Posterior cingulate gyrus (tissue), 11 donors: ENCODE results near the gene TTC3.
"Not testable (repeated sequence)": the region's sequence is repeated elsewhere in the genome, so short reads cannot be mapped to it uniquely, and the experiment has no call there.

ENCODE experiments used
- DNase-seq, 10 donors: peaks; one replicate each; pipeline versions ENCODE4 v3.0.0 to v3.0.0-alpha.2; 2020 to 2021; ENCODE audit warnings: mixed read lengths in 3 of 10
- intact Hi-C: fragments of 100-400 bp; cut with DNase I; formaldehyde crosslinking; loops from one replicate; pipeline ENCODE4 v1.15.1; 2023

Gene TTC3

DNA sequence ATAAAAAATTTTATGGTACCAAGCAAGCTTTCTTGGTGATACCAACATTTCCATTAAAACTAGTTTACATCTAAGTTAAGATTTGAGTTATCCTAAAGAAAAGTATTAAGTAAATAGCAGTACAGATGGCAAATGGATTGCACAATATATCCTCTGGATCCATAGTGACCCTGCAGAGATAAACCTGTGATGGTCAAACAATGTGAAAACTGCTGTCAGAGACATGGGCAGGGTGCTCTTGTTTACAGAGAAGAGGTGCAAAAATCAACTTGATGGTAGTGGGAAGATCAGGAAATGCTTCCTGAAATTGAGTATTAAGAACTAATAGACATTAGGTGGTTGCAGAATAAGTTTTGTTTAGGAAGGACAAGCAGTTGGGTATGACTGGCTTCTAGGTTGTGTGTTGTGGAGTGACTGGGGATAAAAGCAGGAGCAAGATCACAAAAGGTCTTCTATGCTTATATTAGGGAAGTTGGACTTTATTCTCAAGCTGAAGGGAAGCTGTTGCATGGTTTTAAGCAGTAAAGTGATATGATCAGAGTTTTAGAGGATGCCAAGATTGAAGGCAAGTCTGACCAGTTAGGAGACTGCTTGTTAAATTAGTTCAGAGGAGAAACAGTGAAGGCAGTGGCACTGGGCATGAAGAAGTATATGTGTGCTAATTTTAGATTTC lies 9.9 kb downstream of the TTC3 start:
- intact Hi-C loops = no loop called here

DNA sequence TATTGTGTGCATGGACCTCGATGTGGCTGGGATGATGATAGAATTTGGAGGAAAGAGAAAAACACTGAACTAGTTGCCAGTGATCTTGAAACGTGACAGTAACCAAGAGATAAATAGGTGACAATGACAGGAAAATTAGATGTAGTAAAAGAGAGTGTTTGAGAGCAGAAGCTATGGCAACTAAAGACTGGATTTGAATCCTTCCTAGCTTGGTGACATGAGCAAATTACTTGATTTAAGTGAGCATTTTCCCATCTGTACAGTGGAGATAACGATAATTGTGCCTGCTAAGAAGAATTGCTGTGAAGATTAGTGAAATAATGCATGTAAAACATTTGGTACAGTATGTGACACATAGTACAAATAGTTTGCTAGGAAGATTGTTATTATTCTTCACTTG lies 12.7 kb downstream of the TTC3 start:
- no peak for DNase-seq
- intact Hi-C loops = no loop called here

More for the DNA sequence above, 9.9 kb downstream of the TTC3 start:
- DNase-seq = no peak

DNA sequence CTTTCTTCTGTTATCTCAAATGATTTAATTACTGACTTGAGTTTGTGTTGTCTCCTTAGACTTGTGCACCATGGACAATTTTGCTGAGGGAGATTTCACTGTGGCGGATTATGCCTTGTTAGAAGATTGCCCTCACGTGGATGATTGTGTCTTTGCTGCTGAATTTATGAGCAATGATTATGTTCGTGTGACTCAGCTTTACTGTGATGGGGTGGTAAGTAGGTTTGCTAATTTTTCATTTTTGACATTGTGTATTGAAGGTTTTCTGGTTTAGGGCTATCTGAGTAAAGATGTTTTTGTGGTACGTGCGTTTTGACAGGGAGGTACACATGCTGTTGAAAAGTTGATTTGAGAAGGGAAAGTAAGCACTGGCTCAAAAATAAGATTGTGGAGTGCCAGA lies 14.1 kb downstream of the TTC3 start:
- peak in 2 of 10 donors; percentile 13 to 43 for DNase-seq
- intact Hi-C loops = no loop called here

DNA sequence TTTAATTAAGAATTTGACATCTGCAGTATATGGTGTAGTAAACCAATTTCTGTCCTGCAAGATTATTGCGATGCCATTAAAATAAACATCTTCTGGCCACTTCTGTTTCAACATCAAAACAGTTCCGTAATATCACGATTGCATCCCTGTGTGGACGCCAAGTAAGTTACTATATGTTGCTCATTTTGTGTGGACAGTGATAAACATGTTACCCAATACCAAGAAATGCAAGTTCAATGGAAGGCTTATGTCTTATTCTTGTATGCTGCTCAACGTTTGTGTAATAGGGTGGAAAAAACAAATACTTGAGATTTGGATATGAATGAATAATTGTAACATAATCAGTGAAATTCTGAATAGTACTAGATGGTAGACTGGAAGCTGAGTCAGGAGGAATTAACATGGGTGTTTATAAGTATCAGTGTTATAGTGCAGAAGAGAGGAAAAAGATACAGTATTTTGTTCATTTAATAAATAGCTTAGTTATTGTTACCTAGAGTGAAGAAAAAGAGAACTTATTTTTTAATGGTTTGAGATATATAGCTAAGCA lies 15.2 kb downstream of the TTC3 start:
- intact Hi-C loops = no loop called here
- DNase-seq = no peak

DNA sequence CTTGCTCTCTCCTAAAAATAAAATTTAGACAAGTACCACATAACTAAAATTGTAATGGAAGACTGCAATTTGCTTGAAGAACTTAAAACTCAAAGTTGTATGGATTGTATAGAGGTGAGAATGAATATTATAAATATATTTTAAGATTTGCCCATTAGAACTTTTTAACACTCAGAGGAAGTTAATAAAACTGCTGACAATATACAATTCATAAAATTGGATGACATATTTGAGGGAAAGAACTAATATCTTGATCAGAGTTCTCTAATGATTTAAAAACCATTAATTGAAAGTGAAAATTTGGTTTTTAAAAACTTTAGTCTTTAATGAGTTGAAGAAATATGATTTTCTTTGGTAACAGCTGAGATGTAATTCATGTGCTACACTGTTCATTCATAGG lies 20.9 kb downstream of the TTC3 start:
- no peak for DNase-seq
- intact Hi-C loops = no loop called here

DNA sequence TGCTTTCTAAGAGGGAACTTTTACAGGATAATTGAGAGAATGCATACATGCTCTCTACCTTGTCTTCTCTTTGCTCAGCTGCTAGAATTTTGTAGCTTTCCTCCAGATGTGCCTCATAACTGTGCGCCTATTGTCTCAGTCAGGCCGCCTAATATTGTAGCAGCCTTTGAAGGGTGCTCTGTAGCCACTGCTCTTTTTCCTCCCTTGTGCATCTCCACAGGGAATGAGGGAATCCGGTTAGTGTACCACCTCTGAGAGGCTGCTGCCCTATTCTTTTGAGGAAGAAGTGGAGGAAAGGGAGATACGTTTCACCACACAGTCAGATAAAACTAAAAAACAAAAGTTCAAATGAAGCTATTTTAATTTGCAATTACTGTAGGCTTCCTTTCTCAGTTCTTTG lies 22.8 kb downstream of the TTC3 start:
- intact Hi-C loops = no loop called here
- DNase-seq = no peak

DNA sequence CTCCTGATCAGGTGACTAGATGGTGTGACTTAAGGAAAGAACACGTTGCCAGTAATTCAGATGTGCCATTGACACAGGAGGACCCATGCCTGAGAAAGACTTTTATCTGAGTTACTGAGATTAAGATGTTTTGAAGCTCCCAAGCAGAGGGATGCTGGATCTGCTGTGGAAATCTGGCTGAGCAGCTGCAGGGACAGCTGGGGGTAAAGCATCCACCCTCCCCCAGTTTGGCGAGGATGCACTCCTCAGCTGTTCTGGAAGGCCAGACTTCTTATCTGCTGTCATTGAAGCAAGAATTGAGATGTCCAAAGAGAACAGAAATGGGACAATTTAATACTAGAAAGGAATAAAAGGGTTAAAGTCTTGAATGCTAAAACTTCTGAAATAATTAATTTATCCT lies 25.7 kb downstream of the TTC3 start:
- intact Hi-C loops = no loop called here
- peak in 1 of 10 donors; percentile 81 for DNase-seq

DNA sequence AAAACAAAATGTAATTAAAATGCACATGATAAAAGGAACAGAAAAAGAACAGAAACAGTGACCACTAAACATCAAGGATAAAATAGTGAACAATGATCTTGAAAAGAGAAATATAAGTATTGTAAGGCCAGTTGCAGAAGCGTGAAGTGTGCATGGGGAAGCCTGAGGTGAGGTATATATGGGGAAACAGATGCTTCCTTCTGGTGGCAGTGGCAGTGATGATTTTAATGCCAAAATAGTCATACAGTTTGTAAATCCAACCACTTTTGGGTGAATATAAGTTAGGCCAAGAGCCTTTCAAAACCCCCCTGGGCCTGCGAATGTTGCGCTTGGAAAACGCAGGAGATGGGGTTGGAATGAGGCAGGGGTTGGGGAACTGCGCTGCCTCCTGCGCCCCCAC lies 27.3 kb downstream of the TTC3 start:
- intact Hi-C loops = no loop called here
- no peak for DNase-seq

DNA sequence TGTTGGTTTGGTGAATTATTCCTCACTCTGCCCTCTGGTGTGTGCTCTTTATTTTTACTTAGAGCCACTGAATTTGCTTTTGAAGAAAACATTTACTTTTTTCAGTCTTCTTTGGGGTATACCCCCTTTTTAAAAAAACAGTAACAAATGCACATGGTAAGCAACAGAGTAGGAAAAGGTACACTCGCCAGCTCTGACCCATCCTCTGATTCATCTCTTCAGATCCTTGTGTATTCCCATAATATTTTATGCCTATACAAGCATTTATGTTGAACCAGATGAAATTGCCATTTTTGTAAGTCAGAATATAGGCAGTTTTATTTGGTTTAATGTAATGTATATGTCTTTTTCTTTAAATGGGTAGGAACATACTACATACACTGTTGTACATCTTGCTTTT lies 28.3 kb downstream of the TTC3 start:
- intact Hi-C loops = no loop called here
- no peak for DNase-seq

DNA sequence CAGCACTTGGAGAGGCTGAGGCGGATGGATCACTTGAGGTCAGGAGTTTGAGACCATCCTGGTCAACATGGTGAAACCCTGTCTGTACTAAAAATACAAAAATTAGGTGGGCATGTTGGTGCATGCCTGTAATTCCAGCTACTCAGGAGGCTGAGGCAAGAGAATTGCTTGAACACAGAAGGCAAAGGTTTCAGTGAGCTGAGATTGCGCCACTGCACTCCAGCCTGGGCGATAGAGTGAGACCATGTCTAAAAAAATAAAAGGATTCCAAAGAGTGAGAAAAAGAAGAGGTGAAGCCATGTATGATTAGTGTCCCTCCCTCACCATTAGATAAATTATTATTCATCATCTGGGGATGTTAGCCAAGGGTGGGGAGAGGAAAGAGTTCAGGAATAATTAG lies 29.7 kb downstream of the TTC3 start:
- intact Hi-C loops, DNase-seq: not testable (repeated sequence)

DNA sequence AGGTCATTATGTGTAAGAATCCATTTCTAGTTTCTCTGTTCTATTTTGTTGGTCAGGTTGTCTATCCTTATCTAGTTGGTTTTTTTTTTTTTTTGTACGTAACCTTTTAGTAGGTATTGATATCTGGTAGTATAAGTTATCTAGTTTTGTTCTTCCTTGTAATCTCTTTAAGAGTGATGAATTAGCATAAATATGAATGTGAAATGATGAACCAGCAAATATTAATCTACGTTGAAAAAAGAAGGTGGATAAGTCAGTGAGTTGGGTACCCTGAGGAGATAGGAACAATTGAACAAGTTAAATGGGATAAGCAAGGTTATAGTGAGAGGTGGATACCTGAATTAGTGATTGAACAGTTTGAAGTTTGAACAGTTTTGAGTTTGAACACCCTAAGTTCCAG lies 33.9 kb downstream of the TTC3 start:
- no peak for DNase-seq
- intact Hi-C loops = no loop called here

DNA sequence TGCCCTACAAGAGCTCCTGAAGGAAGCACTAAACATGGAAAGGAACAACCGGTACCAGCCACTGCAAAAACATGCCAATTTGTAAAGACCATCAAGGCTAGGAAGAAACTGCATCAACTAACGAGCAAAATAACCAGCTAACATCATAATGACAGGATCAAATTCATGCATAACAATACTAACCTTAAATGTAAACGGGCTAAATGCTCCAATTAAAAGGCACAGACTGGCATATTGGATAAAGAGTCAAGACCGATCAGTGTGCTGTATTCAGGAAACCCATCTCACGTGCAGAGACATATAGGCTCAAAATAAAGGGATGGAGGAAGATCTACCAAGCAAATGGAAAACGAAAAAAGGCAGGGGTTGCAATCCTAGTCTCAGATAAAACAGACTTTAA lies 38.0 kb downstream of the TTC3 start:
- intact Hi-C loops, DNase-seq: not testable (repeated sequence)

DNA sequence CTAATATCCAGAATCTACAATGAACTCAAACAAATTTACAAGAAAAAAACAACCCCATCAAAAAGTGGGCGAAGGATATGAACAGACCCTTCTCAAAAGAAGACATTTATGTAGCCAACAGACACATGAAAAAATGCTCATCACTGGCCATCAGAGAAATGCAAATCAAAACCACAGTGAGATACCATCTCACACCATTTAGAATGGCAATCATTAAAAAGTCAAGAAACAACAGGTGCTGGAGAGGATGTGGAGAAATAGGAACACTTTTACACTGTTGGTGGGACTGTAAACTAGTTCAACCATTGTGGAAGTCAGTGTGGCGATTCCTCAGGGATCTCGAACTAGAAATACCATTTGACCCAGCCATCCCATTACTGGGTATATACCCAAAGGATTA lies 41.2 kb downstream of the TTC3 start:
- DNase-seq, intact Hi-C loops: not testable (repeated sequence)

DNA sequence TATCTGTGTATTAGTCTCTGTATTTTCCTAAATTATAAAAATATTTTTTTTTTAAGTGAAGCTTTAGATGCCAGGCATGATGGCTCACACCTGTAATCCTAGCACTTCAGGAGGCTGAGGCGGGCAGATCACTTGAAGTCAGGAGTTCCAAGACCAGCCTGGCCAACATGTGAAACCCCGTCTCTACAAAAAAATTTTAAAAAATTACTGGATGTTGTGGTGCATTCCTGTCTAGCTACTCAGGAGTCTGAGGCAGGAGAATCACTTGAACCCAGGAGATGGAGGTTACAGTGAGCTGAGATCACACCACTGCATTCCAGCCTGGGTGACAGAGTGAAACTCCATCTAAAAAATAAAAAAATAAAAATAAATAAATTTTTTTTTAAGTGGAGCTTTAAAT lies 43.4 kb downstream of the TTC3 start:
- DNase-seq, intact Hi-C loops: not testable (repeated sequence)

DNA sequence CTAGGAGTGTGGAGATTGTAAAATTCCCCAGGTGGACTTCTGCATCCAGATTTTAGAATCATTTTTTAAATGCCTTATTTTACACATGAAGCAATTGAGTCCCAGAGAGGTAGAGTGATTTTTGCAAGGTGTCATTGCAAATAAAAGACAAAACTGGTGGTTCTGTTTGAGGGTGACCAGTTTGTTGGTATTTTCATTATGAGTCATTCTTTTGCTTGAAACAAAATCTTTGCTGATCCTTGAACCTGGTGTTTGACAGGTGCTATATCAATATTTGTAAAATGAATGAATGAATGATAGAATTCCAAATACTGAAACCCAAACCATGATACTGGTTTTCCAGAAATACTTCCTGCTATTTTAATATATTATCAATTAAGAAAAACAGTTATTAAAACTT lies 44.1 kb downstream of the TTC3 start:
- intact Hi-C loops = no loop called here
- no peak for DNase-seq

DNA sequence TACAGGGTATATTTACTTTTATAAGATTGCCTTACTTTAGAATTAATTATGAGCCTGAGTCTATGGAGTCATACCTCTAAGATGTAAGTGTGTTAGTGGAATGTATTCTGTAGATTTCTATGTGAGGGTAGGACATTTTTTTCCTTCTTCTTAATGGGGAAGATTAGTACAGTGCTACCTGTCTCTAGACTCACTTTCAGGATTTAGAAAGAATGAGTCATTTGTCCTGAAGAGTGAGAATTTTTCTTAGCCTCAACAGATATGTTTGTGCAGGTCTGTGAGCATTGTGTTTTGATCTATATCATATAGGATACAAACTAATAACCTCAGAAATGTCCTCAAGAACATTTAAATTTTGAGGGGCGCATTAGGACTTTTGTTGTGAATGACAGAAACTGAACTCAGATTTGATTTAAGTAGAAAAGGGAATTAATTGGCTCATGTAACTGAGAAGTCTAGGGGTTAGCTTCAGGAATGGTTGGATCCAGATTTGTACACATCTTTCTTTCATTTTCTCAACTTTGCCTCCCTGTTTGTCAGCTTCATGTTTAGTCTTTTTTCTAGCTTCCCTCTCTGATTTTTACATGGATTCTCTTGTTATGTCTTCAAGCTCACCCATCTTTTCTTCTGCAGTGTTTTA lies 45.3 kb downstream of the TTC3 start:
- no peak for DNase-seq
- intact Hi-C loops = no loop called here

DNA sequence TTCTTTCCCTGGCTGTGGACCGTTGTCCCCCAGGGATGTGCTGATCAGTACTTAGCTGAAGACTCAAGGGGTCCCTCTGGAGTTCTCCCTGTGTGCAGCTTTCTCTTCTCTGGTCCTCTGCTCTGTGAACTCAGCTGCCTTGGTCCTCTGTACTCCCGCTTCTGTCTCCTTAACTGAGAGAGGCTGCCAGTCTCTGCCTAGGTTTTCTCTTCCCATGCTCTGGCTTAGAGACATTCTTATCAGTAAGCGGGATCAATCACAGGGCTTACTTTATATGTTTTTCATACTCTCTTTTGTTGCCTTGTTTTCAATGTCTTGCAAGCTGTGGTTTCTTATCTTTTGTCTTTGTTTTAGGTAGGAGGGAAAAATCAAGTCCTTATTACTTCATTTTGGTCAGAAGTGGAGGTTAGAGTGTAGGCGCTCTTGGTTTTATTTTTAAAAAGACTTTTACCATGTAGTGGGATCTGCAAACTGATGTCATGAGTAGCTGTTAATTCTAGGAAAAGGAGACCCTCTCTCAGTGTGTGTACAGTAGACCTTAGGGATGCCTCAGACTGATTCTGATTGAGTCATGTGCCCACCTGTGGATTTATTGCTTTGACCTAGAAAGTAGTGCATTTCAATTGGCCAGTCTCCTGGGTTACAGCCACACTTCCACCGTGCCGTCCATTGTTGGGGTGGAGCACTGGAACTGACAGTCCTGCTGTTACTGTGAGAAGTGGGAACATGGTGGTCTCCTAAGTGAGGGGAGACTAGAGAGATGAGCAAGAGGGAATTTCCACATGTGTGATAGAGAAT lies 46.6 kb downstream of the TTC3 start:
- intact Hi-C loops = no loop called here
- no peak for DNase-seq

DNA sequence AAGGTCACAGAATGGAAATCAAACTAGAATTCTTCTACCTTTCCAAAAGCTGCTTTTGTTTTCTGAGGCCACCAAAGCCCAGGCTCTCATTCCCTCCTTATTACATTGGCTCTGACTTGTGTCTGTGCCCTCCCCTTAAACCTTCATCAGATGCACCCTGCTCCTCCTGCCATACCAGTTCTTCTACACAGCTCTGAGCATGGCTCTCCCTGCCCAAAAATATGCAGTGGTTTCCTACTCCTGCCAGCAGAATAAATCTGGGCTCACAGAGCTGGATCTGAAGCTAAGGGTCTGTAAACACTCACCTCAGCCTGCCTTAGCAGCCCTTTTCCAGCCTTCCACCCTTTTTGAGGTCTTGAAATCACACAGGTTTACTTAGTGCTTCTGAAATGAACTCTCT lies 55.0 kb downstream of the TTC3 start:
- intact Hi-C loops = no loop called here

DNA sequence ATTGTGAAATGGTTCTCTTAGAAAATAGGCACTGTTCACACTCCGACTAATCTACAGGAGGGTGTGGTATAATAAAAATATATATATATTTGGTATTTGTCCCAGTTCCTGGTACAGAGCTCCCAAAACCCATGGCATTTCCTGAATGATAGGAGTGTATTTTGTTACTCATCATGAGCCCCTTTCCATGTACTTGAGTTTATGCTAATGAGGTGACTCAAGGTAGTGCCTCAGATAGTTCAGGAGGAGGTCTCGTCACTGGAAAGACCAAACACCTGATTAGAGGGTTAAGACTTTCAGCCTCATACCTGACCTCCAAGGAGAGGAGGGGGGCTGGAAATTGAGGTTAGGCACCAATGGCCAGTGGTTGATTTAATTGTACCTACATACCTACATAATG lies 57.9 kb downstream of the TTC3 start:
- DNase-seq = no peak
- intact Hi-C loops = no loop called here

More for the DNA sequence above, 55.0 kb downstream of the TTC3 start:
- no peak for DNase-seq

DNA sequence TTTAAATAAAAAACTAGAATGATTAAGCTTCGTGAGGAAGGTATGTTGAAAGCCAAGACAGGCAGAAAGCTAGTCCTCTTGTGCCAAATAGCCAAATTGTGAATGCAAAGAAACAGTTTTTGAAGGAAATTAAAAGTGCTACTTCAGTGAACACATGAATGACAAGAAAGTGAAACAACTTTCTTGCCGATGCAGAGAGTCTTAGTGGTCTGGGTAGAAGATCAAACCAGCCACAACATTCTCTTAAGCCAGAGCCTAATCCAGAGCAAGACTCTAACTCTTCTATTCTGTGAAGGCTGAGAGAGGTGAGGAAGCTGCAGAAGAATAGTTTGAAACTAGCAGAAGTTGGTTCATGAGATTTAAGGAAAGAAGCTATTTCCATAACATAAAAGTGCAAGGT lies 63.2 kb downstream of the TTC3 start:
- intact Hi-C loops = no loop called here
- no peak for DNase-seq

DNA sequence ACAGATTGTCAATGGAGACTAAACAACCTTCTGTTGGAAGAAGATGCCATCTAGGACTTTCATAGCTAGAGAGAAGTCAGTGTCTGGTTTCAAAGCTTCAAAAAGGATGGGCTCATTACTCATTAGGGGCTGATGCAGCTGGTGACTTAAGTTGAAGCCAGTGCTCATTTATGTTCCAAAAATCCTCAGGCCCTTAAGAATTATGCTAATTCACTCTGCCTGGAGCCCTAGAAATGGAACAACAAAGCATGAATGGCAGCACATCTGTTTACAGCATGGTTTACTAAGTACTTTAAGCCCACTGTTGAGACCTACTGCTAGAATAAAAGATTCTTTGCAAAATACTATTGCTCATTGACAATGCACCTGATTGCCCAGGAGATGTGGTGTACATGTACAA lies 63.7 kb downstream of the TTC3 start:
- no peak for DNase-seq
- intact Hi-C loops = no loop called here
